NK-92 (cell line): Measurements from ENCODE around the gene LCE1A.

Experiments
- DNase-seq: peaks from one replicate; lab custom pipeline; 2025; ENCODE audit not compliant: unreplicated experiment; lab: John Stamatoyannopoulos, UW

LCE1A gene

DNA sequence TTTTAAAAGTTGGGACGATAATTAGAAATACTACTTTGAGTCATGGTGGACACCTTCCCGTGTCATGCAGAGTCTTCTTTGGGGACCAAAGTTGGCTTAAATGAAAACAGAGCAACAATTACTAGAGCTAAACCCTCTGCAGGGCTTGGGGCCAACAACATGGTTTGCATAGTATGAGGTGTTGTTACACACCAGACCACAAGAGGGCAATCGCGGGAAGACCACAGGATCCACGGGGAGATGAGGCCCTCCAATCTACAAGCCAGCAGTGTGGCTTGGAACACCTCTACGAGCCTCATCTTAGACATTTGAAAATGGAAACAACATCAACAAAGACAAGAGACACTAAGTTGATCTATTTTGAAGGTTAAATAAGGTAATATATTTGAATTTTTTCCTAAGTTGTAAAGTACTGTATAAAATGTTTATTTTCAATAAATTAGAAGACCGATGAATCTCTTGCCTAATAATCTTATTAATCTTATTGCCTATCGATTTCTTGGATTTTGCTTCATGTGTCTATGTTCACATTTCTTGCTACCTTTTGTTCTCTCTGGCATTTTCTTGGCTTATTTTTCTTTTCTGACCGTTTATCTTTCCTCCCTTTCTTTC, 42.6 kb downstream of the LCE1A start:
- no peak for DNase-seq

DNA sequence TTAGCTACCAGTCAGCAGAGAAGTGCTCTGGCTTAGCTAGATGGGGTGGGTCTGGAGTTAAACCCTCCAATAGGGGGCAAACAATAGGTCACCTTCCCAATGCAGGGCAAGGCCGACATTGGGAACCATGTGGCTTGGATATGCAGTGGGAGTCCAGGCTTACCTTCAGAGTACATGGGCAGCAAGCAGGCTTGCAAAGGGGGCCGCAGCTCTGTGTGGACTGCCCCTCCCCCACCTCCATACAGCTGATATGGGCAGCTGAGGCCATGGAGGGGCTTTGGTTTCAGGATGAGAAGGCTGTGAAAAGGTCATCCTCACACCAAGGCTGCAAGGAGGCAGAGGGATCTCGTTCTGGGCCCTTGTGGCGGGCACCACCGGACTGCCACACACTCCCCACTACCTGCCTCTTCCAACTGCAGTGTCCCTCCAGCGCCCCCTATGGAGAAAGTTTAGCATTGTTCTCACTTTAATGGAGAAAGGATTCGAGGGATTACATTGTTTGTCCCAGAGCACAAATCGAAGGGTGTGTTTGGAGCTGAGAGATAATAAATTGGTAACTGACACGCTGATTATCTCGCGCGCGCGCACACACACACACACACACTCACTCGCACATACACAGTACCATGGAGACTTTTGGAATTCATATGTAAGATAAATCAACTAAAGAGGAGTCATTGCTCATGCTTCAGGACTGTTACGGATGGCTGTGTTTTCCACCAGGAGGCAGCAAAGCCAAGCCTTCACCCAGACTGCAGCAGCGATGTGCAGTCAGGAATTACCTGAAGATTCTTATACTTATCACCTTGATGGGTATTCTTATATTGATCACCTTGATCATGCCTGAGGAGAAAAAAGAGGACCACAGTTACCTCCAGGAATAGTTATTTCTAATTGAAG, 43.8 kb downstream of the LCE1A start:
- DNase-seq: no peak

DNA sequence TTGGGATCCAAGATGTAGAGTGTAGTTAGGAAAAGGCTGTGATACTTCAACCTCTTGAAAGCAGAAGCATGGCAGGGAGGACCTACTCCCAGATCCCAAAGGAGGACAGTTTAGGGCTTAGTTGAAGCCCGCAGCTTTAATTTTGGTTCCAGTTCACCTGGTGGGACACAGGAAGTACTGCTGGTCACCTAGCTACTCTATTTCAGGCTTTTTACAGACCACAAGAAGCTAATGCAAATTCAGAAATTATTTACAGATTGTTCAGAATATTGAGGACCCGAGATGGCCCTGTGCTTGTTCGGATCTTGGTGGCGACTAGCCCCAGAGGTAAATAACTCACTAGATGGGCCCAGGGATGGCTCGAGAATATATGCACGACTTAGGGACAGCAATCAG, 44.5 kb downstream of the LCE1A start:
- DNase-seq: no peak

DNA sequence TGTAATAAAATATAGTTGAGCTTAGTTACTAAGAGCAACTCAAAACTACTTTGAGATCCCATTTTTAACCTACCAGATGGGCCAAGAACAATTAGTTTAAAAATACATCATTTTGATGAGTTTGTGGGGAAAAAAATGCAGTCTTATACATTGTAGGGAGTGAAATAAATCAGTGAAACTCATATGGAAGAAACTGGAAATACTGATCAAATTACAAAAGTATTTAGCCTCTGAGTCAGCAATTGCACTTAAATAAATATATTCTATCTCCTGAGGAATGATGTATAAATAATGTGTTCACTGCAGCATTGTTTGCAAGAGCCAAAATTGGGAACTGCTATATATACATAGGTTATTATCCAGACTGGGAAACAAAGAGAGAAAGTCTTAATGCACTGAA, 46.2 kb downstream of the LCE1A start:
- no peak for DNase-seq

DNA sequence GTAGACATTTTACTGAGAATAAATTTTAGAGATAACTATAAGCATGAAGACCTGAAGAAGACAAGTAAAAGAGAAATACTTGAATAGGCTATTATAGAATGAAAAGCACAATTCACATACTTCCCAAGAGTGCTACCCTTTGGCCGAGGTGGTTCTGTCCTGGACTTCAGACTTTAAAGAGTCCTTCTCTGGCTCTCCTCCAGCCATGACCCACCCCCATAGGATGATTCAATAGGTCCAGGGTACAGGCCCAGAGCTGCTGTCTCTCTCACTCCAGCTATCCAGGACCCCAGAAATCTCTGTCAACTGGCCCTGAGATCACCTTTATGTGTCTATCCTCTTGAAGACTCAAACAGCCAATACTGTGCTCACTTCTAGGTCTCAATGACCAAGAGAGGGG, 49.6 kb downstream of the LCE1A start:
- DNase-seq: no peak
